Caki2 (cell line): Measurements from ENCODE around the gene UBE2I. TPM values are rescaled to one million over a fixed set of nuclear protein-coding genes. Genes with fewer than 3 reads are reported as not detected.
"Not testable (repeated sequence)": the region's sequence is repeated elsewhere in the genome, so short reads cannot be mapped to it uniquely, and the experiment has no call there.

Experiments
- DNase-seq: peaks from one replicate; pipeline ENCODE4 v3.0.0-alpha.2; 2015; ENCODE audit warnings: low read depth
- in situ Hi-C: cut with HindIII; loops from 2 replicates; pipeline ENCODE4 v1.10.0; 2016; ENCODE audit warnings: low sequenced_read_pairs, low pct_unique_long_range_greater_than_20kb, mixed read lengths
- total RNA-seq: library from RNA; depleted of rRNA; stranded (reverse); fragments of >200 nt; shearing (Covaris generic); gene quantifications from 2 replicates; pipeline ENCODE4 v1.2.3, GENCODE V29; 2014; ENCODE audit warnings: low replicate concordance; rRNA removed

The UBE2I gene
- 294 and 312 TPM in 2 replicates for total RNA-seq

GRCh38 chr16:1308977-1309885 lies at the start of gene UBE2I:
TSS of gene UBE2I (plus strand) at chr16:1309636. CDS start at chr16:1314031, 4,395 bp downstream.
- DNase-seq = peak; percentile 99
- in situ Hi-C loops = no loop called here

- DNase-seq = no peak
- in situ Hi-C loops = no loop called here
Observed at GRCh38 chr16:1259760-1260068, 49.7 kb upstream of the UBE2I start.

GRCh38 chr16:1260101-1260680 lies 49.2 kb upstream of the UBE2I start:
- in situ Hi-C loops = no loop called here
- no peak for DNase-seq

- in situ Hi-C loops = no loop called here
- no peak for DNase-seq
Observed at GRCh38 chr16:1261131-1261892, 48.1 kb upstream of the UBE2I start.

- in situ Hi-C loops = no loop called here
- DNase-seq = no peak
Observed at GRCh38 chr16:1262210-1262845, 47.1 kb upstream of the UBE2I start.

GRCh38 chr16:1262846-1263221 lies 46.6 kb upstream of the UBE2I start:
- in situ Hi-C loops = no loop called here
- no peak for DNase-seq

- in situ Hi-C loops = no loop called here
- DNase-seq = no peak
Observed at GRCh38 chr16:1263591-1264344, 45.7 kb upstream of the UBE2I start.

GRCh38 chr16:1264345-1265089 lies 44.9 kb upstream of the UBE2I start:
- in situ Hi-C loops = no loop called here
- no peak for DNase-seq

- in situ Hi-C loops = no loop called here
- DNase-seq = no peak
Observed at GRCh38 chr16:1265090-1265630, 44.3 kb upstream of the UBE2I start.

- DNase-seq = no peak
- in situ Hi-C loops = no loop called here
Observed at GRCh38 chr16:1265826-1266225, 43.6 kb upstream of the UBE2I start.

- DNase-seq, in situ Hi-C loops: not testable (repeated sequence)
Observed at GRCh38 chr16:1269418-1269817, 40.0 kb upstream of the UBE2I start.

- in situ Hi-C loops = no loop called here
Observed at GRCh38 chr16:1271380-1271723, 38.1 kb upstream of the UBE2I start.

GRCh38 chr16:1271724-1272413 lies 37.6 kb upstream of the UBE2I start:
- in situ Hi-C loops = not testable (repeated sequence)
- DNase-seq = peak; percentile 64

More at GRCh38 chr16:1271380-1271723, 38.1 kb upstream of the UBE2I start:
- no peak for DNase-seq

- in situ Hi-C loops = no loop called here
- no peak for DNase-seq
Observed at GRCh38 chr16:1272453-1273198, 36.8 kb upstream of the UBE2I start.

GRCh38 chr16:1273816-1274215 lies 35.6 kb upstream of the UBE2I start:
- in situ Hi-C loops = no loop called here
- no peak for DNase-seq

GRCh38 chr16:1274767-1275166 lies 34.7 kb upstream of the UBE2I start:
- DNase-seq = no peak
- in situ Hi-C loops = no loop called here
